Measurements from ENCODE around the gene ARHGEF26.

The ARHGEF26 gene

DNA sequence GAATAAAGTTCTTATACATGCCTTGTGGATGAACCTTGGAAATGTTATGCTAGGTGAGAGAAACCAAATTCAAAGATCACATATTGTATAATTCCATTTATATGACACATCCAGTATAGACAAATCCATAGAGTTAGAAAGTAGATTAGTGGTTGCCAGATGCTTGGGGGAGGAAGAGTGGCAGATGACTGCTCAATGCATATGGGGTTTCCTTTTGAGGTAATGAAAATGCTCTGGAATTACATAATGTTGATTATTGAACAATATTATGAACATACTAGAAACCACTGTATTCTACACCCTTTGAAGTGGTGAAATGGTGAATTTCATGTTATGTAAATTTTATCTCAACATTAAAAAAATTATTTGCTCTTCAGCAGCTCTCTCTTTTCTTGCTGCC lies 102.3 kb downstream of the ARHGEF26 start:
- TF ChIP-seq, protein P1, sequence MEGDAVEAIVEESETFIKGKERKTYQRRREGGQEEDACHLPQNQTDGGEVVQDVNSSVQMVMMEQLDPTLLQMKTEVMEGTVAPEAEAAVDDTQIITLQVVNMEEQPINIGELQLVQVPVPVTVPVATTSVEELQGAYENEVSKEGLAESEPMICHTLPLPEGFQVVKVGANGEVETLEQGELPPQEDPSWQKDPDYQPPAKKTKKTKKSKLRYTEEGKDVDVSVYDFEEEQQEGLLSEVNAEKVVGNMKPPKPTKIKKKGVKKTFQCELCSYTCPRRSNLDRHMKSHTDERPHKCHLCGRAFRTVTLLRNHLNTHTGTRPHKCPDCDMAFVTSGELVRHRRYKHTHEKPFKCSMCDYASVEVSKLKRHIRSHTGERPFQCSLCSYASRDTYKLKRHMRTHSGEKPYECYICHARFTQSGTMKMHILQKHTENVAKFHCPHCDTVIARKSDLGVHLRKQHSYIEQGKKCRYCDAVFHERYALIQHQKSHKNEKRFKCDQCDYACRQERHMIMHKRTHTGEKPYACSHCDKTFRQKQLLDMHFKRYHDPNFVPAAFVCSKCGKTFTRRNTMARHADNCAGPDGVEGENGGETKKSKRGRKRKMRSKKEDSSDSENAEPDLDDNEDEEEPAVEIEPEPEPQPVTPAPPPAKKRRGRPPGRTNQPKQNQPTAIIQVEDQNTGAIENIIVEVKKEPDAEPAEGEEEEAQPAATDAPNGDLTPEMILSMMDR (IDR thresholded peaks at IDR 0.05; ENCODE audit: insufficient read depth, missing control alignments) = no peak
- DNase-seq (ENCODE audit: insufficient read length, low spot score) (no peak), FAIRE-seq (no peak)

DNA sequence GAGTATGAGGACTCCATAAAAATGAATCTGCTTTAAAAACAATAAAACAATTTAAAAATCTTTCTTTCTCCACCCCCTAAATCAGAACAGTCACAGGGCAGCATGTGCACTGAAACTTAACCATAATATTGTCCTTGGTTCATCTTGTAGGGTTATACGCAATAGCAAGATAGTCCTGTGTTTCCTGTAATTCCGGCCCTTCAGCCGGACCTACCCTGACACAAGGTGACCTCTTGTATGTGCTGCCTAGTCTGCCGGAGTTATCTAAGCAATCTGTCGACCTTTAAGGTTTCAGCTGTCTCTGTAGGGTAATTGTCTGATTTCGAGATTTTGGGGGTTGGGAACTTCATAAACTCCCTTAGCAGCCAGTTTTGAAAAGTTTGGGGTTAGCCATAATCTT lies 103.2 kb downstream of the ARHGEF26 start:
- TF ChIP-seq, protein P1 (IDR thresholded peaks at IDR 0.05; ENCODE audit: insufficient read depth, missing control alignments) = no peak
- no peak for DNase-seq (ENCODE audit: insufficient read length, low spot score)
- FAIRE-seq = no peak

DNA sequence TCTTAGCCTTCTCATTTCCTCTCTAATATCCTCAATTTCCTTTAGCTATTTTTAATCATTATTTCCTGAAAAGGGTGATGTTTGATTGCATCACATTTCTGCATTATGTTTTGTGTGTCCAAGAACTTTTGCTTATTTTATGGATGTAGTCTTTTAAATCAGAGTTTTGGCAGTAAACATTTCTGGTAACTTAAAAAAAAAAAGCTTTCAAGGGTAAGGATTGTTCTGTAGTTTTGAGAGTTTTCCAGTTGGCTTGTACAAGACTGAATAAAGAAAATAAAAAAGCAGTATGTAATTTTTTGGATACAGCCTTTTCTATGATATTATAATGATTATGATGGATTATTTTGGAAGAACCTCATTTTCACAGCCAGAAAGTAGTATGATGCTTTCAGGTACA lies 103.7 kb downstream of the ARHGEF26 start:
- FAIRE-seq (no peak), DNase-seq (ENCODE audit: insufficient read length, low spot score) (no peak)
- TF ChIP-seq, protein P1 (IDR thresholded peaks at IDR 0.05; ENCODE audit: insufficient read depth, missing control alignments) = no peak

DNA sequence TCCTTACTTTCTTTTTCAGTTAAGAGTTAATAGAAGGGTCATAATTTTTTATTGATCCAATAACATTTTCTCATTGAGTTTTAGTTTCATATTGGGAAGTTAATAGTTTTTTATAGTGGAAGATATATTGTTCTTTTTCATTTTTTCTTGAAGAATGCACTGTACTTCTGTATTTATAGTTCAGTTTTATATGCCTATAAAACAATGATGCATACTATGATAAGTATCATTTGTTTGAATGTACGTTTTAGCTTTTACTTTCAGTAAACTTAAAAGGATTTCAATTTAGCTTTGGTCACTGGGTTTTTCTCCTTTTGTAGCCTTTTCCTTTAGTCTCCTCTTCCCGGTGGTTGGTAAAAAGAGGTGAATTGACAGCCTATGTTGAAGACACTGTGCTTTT lies 104.3 kb downstream of the ARHGEF26 start:
- TF ChIP-seq, protein P1 (IDR thresholded peaks at IDR 0.05; ENCODE audit: insufficient read depth, missing control alignments) = no peak
- no peak for DNase-seq (ENCODE audit: insufficient read length, low spot score)
- no peak for FAIRE-seq

DNA sequence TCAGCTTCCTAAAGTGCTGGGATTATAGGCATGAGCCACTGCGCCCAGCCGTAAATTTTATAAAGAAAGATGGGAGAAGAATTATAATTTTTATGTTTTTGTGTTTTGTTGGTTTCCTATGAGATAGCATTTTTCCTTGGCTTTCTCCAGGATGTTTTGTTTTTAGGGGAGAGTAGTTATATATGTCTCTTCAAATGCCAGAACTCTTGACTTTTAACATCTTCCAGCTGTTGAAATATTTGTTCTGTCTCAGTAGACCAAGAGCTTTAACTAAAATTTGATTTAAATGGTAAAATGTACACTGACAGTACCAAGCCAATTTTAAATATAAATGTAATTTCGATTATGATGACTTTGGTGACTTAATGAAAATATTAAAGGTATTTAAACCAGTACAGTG lies 106.3 kb downstream of the ARHGEF26 start:
- DNase-seq (ENCODE audit: insufficient read length, low spot score) (no peak), FAIRE-seq (no peak)
- TF ChIP-seq, protein P1 (IDR thresholded peaks at IDR 0.05; ENCODE audit: insufficient read depth, missing control alignments) = no peak

DNA sequence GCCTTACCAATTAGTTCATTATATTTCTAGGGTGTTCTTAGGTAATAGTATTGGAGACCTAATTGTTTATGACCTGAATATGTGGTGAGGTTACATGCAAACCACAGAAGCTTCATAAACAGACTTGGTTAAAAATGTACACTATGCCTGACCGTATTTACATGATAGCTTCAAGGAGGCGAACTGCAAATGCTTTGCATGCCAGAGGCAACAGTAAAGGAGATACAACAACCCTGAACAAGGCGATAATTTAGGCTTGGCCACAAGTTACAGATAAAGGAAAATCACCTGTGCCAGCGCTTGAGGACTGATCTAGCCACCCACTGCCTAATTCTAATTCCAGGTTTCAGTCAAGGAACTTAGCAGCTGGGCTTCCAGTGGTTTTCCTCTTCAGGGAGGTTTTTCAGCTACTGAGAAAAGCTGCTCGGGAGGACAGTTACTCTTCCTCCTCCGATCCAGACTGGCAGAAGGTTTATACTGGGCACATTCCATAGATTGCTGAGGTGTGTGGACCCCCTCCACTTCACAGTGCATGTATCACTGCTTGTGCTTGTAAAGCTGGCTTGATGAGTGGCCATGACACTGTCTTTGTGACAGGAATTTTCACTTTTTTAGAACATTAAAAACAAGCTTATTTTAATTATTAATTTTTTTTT lies 107.5 kb downstream of the ARHGEF26 start:
- FAIRE-seq = no peak
- no peak for DNase-seq (ENCODE audit: insufficient read length, low spot score)
- TF ChIP-seq, protein P1 (IDR thresholded peaks at IDR 0.05; ENCODE audit: insufficient read depth, missing control alignments) = no peak

DNA sequence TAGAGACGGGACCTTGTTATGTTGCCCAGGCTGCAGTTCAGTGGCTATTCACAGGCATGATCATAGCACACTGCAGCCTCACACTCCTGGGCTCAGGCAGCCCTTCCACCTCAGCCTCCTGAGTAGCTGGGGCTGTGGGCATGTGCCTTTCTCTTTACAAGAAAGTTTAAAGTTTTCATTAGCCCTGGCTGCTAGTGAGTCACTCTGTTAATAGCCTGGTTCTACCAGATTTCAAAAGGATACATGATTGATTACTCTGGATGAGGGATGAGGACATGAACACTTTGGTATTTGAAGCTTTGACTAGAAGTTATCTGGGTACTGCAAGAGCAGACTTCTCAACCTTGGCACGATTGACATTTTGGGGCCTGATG lies 108.0 kb downstream of the ARHGEF26 start:
- FAIRE-seq (no peak), DNase-seq (ENCODE audit: insufficient read length, low spot score) (no peak)
- TF ChIP-seq, protein P1 (IDR thresholded peaks at IDR 0.05; ENCODE audit: insufficient read depth, missing control alignments) = no peak

Data from D721Med (cell line).